Neural progenitor cell (in vitro differentiated cells): ENCODE measurements around the gene MPZL1.

Experiments
- CTCF ChIP-seq: fragments of 200-600 bp; sonication (generic); IDR thresholded peaks from 2 replicates; pipeline ENCODE4 v1.5.1; 2017; ENCODE audit warnings: antibody characterized with exemption, mild to moderate bottlenecking
- EZH2 ChIP-seq: fragments of 200-600 bp; sonication (generic); IDR thresholded peaks from 2 replicates; pipeline ENCODE4 v1.6.1; 2017; ENCODE audit warnings: antibody characterized with exemption, mild to moderate bottlenecking, moderate library complexity
- EZH2phosphoT487 ChIP-seq: fragments of 200-600 bp; sonication (generic); IDR thresholded peaks from 2 replicates; pipeline ENCODE4 v1.6.1; 2017; ENCODE audit warnings: antibody characterized with exemption

DNA sequence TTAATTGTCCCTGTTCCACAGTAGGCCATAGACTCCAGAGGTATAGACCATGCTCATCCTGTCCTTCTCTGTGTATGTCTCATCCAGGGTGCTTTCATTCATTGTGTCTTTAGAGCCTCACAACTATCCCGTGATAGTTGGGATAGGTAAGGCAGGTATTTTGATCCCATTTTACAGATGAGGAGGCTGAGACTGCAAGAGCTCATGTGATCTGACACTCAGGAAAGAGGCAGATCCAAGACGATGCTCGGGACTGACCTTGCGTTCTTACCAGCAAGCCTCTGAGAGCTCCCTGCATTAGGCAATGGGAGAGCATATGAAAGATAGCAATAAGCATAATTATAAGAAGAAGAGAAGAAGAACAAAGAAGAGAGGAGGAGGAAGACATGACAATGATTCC is 49.0 kb upstream of the MPZL1 start:
- TF ChIP-seq EZH2 (no peak), CTCF (no peak), EZH2phosphoT487 (no peak)
